HepG2 (cell line): ENCODE data around the gene BIVM. TPM values are rescaled to one million over a fixed set of nuclear protein-coding genes. Genes with fewer than 3 reads are reported as not detected.

Experiments used
- ARHGAP35 ChIP-seq: sonication (generic); formaldehyde crosslinking; IDR thresholded peaks from 2 replicates; pipeline ENCODE4 v1.9.0; 2022; ENCODE audit warnings: mild to moderate bottlenecking, inconsistent platforms, moderate library complexity, missing genetic modification reagents, borderline replicate concordance
- ATF1 ChIP-seq: IDR thresholded peaks from 2 replicates; pipeline ENCODE4 v1.6.1; 2016; ENCODE audit warnings: mild to moderate bottlenecking, control low read depth
- CCAR2 ChIP-seq: fragments of 200-400 bp; formaldehyde crosslinking; optimal IDR thresholded peaks from 2 replicates; pipeline ENCODE3; 2018; ENCODE audit warnings: low read depth, mild to moderate bottlenecking, low read length, moderate library complexity
- ETV5 ChIP-seq: IDR thresholded peaks from 2 replicates; pipeline ENCODE4 v1.6.1; 2018; ENCODE audit warnings: missing biosample characterization, missing genetic modification reagents, inconsistent platforms, borderline replicate concordance
- MYC ChIP-seq: sonication (generic); formaldehyde crosslinking; IDR thresholded peaks from 2 replicates; pipeline ENCODE4 v1.9.0; 2021; ENCODE audit warnings: missing genetic modification reagents, borderline replicate concordance
- SALL1 ChIP-seq: sonication (generic); formaldehyde crosslinking; IDR thresholded peaks from 2 replicates; pipeline ENCODE4 v1.8.0; 2022; ENCODE audit warnings: mild to moderate bottlenecking, missing genetic modification reagents
- WIZ ChIP-seq: sonication (generic); formaldehyde crosslinking; IDR thresholded peaks from 2 replicates; pipeline ENCODE4 v1.5.1; 2020; ENCODE audit warnings: mild to moderate bottlenecking, missing genetic modification reagents
- ZBTB21 ChIP-seq: sonication (generic); formaldehyde crosslinking; IDR thresholded peaks from 2 replicates; pipeline ENCODE4 v1.4.0; 2020; ENCODE audit warnings: missing genetic modification reagents
- ZFP36L1 ChIP-seq: sonication (generic); formaldehyde crosslinking; IDR thresholded peaks from 2 replicates; pipeline ENCODE4 v1.8.0; 2022; ENCODE audit warnings: mild to moderate bottlenecking, missing genetic modification reagents, moderate library complexity
- ZFYVE20 ChIP-seq: sonication (generic); formaldehyde crosslinking; IDR thresholded peaks from 2 replicates; pipeline ENCODE4 v1.8.0; 2023; ENCODE audit warnings: low read depth, mild to moderate bottlenecking, moderate library complexity, missing genetic modification reagents, borderline replicate concordance
- ZNF143 ChIP-seq: sonication (generic); formaldehyde crosslinking; IDR thresholded peaks from 2 replicates; pipeline ENCODE4 v1.4.0; 2020; ENCODE audit warnings: missing genetic modification reagents
- ZNF264 ChIP-seq: sonication (generic); formaldehyde crosslinking; IDR thresholded peaks from 2 replicates; pipeline ENCODE4 v1.4.0; 2020; ENCODE audit warnings: missing genetic modification reagents
- ZNF337 ChIP-seq: sonication (generic); formaldehyde crosslinking; IDR thresholded peaks from 2 replicates; pipeline ENCODE4 v1.5.1; 2020; ENCODE audit warnings: missing genetic modification reagents, low read depth, mild to moderate bottlenecking, borderline replicate concordance
- ZNF367 ChIP-seq: sonication (generic); formaldehyde crosslinking; IDR thresholded peaks from 2 replicates; pipeline ENCODE4 v1.4.0; 2020; ENCODE audit warnings: missing genetic modification reagents, borderline replicate concordance
- ZNF44 ChIP-seq: sonication (generic); formaldehyde crosslinking; IDR thresholded peaks from 2 replicates; pipeline ENCODE4 v1.5.1; 2020; ENCODE audit warnings: mild to moderate bottlenecking, missing genetic modification reagents
- ZNF460 ChIP-seq: sonication (generic); formaldehyde crosslinking; IDR thresholded peaks from 2 replicates; pipeline ENCODE4 v1.5.1; 2020; ENCODE audit warnings: missing genetic modification reagents, mild to moderate bottlenecking, borderline replicate concordance
- ZNF567 ChIP-seq: sonication (generic); formaldehyde crosslinking; IDR thresholded peaks from 2 replicates; pipeline ENCODE4 v1.8.1; 2023; ENCODE audit warnings: mild to moderate bottlenecking, missing genetic modification reagents, borderline replicate concordance
- polyA plus RNA-seq, 8 experiments: library from polyadenylated mRNA; depleted of rRNA in 3 of 8; stranded (reverse) in 7 of 8; unstranded in 1 of 8; fragments of >200 nt; fragmentation: Illumina TruSeq in 4 of 8; extraction: Trizol in 4 of 8; gene quantifications; 2 replicates each; pipeline versions ENCODE4 v1.2.1 to v1.2.3, GENCODE V29; 2011 to 2016; ENCODE audit warnings: low read depth in 4 of 8, missing spikeins in 1 of 8, mixed read lengths in 1 of 8; ENCODE audit not compliant: insufficient read depth in 1 of 8
- total RNA-seq, 5 experiments: library from RNA; depleted of rRNA; stranded (reverse); fragments of >200 nt; fragmentation: Illumina TruSeq; extraction: Trizol; gene quantifications; 2 replicates each; pipeline ENCODE4 v1.2.3, GENCODE V29; 2016; ENCODE audit warnings: low read depth in 1 of 5
- TF ChIP-seq, protein P1 (sequence below): sonication (generic); formaldehyde crosslinking; IDR thresholded peaks from 2 replicates; pipeline ENCODE4 v1.5.0; 2020; ENCODE audit warnings: missing genetic modification reagents
- TF ChIP-seq, protein P2 (sequence below): sonication (generic); formaldehyde crosslinking; IDR thresholded peaks from 2 replicates; pipeline ENCODE4 v1.4.0; 2020; ENCODE audit warnings: missing genetic modification reagents
- TF ChIP-seq, protein P3 (sequence below): sonication (generic); formaldehyde crosslinking; IDR thresholded peaks from 2 replicates; pipeline ENCODE4 v1.5.0; 2020; ENCODE audit warnings: mild to moderate bottlenecking, missing genetic modification reagents
- TF ChIP-seq, protein P4 (sequence below): sonication (generic); formaldehyde crosslinking; IDR thresholded peaks from 2 replicates; pipeline ENCODE4 v1.5.0; 2020; ENCODE audit warnings: missing genetic modification reagents
- TF ChIP-seq, protein P5 (sequence below): sonication (generic); formaldehyde crosslinking; IDR thresholded peaks from 2 replicates; pipeline ENCODE4 v1.4.0; 2020; ENCODE audit warnings: missing genetic modification reagents

The BIVM gene
- total and polyA plus RNA-seq, 2 of the 13 experiments (the other 11 are each of a cell fraction or from before 2014, with no cell fraction given) = 10.4 to 15.8 TPM

DNA sequence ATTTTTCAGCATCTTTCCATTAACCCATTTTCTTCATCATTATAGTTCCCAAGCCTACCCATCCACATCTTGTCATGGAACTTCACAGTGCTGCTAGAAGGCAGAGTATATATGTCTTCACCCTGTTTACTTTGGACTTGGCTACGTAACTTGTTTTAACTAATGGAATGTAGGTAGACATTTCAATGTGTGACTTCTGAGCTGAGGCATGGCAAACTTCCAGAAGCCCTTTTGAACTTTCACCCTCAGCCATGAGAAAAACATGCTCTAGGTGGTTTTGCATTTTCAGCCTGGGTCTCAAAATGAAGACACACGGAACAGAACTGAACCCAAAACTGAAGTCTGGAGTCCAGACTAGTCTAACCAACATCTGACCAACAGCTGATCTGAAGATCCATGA is 28.5 kb upstream of the BIVM start (continued):
- TF ChIP-seq MYC (CRISPR knock-in tag) = no peak
- TF ChIP-seq SALL1 = no peak
- TF ChIP-seq, protein P1, sequence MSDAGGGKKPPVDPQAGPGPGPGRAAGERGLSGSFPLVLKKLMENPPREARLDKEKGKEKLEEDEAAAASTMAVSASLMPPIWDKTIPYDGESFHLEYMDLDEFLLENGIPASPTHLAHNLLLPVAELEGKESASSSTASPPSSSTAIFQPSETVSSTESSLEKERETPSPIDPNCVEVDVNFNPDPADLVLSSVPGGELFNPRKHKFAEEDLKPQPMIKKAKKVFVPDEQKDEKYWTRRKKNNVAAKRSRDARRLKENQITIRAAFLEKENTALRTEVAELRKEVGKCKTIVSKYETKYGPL (CRISPR knock-in tag) = no peak
- TF ChIP-seq, protein P2, sequence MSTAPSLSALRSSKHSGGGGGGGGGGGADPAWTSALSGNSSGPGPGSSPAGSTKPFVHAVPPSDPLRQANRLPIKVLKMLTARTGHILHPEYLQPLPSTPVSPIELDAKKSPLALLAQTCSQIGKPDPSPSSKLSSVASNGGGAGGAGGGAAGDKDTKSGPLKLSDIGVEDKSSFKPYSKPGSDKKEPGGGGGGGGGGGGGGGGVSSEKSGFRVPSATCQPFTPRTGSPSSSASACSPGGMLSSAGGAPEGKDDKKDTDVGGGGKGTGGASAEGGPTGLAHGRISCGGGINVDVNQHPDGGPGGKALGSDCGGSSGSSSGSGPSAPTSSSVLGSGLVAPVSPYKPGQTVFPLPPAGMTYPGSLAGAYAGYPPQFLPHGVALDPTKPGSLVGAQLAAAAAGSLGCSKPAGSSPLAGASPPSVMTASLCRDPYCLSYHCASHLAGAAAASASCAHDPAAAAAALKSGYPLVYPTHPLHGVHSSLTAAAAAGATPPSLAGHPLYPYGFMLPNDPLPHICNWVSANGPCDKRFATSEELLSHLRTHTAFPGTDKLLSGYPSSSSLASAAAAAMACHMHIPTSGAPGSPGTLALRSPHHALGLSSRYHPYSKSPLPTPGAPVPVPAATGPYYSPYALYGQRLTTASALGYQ (CRISPR knock-in tag) = no peak
- TF ChIP-seq, protein P3, sequence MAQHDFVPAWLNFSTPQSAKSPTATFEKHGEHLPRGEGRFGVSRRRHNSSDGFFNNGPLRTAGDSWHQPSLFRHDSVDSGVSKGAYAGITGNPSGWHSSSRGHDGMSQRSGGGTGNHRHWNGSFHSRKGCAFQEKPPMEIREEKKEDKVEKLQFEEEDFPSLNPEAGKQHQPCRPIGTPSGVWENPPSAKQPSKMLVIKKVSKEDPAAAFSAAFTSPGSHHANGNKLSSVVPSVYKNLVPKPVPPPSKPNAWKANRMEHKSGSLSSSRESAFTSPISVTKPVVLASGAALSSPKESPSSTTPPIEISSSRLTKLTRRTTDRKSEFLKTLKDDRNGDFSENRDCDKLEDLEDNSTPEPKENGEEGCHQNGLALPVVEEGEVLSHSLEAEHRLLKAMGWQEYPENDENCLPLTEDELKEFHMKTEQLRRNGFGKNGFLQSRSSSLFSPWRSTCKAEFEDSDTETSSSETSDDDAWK (CRISPR knock-in tag) = no peak
- TF ChIP-seq ZNF143 (CRISPR knock-in tag) = no peak
- TF ChIP-seq, protein P4, sequence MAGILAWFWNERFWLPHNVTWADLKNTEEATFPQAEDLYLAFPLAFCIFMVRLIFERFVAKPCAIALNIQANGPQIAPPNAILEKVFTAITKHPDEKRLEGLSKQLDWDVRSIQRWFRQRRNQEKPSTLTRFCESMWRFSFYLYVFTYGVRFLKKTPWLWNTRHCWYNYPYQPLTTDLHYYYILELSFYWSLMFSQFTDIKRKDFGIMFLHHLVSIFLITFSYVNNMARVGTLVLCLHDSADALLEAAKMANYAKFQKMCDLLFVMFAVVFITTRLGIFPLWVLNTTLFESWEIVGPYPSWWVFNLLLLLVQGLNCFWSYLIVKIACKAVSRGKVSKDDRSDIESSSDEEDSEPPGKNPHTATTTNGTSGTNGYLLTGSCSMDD = no peak
- TF ChIP-seq ATF1 (CRISPR knock-in tag) = no peak
- no peak for TF ChIP-seq ZBTB21 (CRISPR knock-in tag)
- TF ChIP-seq ZNF460 = no peak
- no peak for TF ChIP-seq ZNF567 (CRISPR knock-in tag)
- TF ChIP-seq ZNF44 = no peak
- TF ChIP-seq ZNF367 (CRISPR knock-in tag) = no peak
- TF ChIP-seq CCAR2 = no peak
- TF ChIP-seq WIZ (CRISPR knock-in tag) = no peak
- no peak for TF ChIP-seq ZFYVE20
- TF ChIP-seq ZNF337 (CRISPR knock-in tag) = no peak
- TF ChIP-seq ZNF264 (CRISPR knock-in tag) = 0 out of 2 replicates have a peak, but pooled peaks have one; percentile 21
- no peak for TF ChIP-seq ARHGAP35 (CRISPR knock-in tag)
- no peak for TF ChIP-seq ETV5
- TF ChIP-seq, protein P5, sequence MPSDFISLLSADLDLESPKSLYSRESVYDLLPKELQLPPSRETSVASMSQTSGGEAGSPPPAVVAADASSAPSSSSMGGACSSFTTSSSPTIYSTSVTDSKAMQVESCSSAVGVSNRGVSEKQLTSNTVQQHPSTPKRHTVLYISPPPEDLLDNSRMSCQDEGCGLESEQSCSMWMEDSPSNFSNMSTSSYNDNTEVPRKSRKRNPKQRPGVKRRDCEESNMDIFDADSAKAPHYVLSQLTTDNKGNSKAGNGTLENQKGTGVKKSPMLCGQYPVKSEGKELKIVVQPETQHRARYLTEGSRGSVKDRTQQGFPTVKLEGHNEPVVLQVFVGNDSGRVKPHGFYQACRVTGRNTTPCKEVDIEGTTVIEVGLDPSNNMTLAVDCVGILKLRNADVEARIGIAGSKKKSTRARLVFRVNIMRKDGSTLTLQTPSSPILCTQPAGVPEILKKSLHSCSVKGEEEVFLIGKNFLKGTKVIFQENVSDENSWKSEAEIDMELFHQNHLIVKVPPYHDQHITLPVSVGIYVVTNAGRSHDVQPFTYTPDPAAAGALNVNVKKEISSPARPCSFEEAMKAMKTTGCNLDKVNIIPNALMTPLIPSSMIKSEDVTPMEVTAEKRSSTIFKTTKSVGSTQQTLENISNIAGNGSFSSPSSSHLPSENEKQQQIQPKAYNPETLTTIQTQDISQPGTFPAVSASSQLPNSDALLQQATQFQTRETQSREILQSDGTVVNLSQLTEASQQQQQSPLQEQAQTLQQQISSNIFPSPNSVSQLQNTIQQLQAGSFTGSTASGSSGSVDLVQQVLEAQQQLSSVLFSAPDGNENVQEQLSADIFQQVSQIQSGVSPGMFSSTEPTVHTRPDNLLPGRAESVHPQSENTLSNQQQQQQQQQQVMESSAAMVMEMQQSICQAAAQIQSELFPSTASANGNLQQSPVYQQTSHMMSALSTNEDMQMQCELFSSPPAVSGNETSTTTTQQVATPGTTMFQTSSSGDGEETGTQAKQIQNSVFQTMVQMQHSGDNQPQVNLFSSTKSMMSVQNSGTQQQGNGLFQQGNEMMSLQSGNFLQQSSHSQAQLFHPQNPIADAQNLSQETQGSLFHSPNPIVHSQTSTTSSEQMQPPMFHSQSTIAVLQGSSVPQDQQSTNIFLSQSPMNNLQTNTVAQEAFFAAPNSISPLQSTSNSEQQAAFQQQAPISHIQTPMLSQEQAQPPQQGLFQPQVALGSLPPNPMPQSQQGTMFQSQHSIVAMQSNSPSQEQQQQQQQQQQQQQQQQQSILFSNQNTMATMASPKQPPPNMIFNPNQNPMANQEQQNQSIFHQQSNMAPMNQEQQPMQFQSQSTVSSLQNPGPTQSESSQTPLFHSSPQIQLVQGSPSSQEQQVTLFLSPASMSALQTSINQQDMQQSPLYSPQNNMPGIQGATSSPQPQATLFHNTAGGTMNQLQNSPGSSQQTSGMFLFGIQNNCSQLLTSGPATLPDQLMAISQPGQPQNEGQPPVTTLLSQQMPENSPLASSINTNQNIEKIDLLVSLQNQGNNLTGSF (CRISPR knock-in tag) = no peak
- TF ChIP-seq ZFP36L1 (CRISPR knock-in tag) = no peak
